ENCODE measurements around the gene RGS6.

DNA sequence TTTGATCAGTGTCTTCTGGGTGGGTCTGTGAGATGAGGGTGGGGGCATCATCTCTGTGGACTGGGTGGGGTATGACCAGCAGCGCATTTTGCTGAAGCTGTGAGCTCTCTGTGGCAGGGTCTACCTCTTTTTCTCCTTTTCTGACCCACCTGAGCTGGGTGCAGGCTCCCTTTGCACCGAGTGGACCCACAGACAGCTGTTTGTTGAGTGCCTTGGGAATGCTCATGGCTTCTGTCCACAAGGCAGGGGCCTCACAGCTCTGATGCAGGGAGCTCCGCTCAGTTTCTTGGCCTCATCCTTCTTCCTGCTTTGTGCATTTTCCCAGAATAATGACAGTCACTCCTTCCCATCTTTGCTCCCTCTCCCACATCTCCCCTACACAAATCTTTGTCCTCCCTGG, 581.1 kb downstream of the RGS6 start:
- TF ChIP-seq CEBPB (IDR thresholded peaks at IDR 0.05; ENCODE audit: low read depth, low read length) (no peak), POLR2A (IDR thresholded peaks at IDR 0.05; ENCODE audit: low read depth, low read length) (no peak), MAFK (IDR thresholded peaks at IDR 0.05; ENCODE audit: low read depth, low read length) (no peak)
- TF ChIP-seq, protein P1, sequence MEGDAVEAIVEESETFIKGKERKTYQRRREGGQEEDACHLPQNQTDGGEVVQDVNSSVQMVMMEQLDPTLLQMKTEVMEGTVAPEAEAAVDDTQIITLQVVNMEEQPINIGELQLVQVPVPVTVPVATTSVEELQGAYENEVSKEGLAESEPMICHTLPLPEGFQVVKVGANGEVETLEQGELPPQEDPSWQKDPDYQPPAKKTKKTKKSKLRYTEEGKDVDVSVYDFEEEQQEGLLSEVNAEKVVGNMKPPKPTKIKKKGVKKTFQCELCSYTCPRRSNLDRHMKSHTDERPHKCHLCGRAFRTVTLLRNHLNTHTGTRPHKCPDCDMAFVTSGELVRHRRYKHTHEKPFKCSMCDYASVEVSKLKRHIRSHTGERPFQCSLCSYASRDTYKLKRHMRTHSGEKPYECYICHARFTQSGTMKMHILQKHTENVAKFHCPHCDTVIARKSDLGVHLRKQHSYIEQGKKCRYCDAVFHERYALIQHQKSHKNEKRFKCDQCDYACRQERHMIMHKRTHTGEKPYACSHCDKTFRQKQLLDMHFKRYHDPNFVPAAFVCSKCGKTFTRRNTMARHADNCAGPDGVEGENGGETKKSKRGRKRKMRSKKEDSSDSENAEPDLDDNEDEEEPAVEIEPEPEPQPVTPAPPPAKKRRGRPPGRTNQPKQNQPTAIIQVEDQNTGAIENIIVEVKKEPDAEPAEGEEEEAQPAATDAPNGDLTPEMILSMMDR (conservative IDR thresholded peaks at IDR 0.05; ENCODE audit: low read depth, low read length) = no peak
- TF ChIP-seq, protein P2, sequence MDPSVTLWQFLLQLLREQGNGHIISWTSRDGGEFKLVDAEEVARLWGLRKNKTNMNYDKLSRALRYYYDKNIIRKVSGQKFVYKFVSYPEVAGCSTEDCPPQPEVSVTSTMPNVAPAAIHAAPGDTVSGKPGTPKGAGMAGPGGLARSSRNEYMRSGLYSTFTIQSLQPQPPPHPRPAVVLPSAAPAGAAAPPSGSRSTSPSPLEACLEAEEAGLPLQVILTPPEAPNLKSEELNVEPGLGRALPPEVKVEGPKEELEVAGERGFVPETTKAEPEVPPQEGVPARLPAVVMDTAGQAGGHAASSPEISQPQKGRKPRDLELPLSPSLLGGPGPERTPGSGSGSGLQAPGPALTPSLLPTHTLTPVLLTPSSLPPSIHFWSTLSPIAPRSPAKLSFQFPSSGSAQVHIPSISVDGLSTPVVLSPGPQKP (IDR thresholded peaks at IDR 0.05; ENCODE audit: borderline replicate concordance, low read depth, low read length) = no peak
- TF ChIP-seq, protein P3, sequence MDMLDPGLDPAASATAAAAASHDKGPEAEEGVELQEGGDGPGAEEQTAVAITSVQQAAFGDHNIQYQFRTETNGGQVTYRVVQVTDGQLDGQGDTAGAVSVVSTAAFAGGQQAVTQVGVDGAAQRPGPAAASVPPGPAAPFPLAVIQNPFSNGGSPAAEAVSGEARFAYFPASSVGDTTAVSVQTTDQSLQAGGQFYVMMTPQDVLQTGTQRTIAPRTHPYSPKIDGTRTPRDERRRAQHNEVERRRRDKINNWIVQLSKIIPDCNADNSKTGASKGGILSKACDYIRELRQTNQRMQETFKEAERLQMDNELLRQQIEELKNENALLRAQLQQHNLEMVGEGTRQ (IDR thresholded peaks at IDR 0.05; ENCODE audit: low read depth, low read length) = no peak
